ENCODE results near the gene ZNF839.
"Not testable (repeated sequence)": the region's sequence is repeated elsewhere in the genome, so short reads cannot be mapped to it uniquely, and the experiment has no call there.

ZNF839 gene

DNA sequence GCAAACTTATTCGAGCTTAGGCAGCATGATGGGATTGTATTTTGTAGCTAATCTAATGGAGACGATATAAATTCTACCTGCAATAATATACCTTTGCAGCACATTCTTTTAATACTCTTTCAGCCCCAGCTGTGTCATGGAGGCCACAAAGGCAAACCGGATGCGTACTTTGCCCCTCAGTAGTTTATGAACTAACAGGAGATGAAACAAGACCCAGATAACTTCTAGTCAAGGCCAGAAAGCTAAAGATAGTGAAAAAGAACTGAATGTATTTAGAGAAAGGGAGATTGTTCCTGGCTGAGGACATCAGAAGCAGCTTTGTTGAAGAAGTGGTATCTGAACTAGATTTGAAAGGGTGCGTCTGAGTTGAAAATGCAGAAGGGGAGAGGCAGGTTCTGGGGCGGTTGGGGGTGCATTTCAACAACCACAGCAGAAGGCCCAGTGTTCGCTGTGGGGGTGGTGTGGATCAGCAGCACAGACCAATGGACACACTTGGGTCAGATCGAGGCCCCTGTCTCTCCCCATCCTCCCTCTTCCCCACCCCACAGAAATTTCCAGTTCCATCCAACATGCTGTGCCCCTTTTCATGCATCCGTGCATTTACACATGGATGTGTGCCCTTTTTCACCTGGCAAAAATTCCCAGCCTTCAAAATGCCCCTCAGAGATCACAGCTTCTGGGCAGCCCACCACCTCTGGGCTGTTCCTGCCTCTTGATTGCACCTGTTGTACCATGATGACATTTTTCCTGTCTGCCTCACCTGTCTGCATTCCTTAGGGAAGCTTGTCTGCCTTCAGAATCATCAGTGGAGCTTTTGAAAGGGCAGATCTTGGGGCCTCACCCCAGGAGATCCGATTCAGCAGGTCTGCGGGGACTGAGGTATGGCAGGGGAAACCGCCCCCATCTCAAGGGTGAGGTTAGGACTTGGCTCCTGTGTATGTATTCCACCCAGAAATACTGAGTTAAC is 2.2 kb downstream of the ZNF839 start:
- Mint-ChIP-seq H3K27ac (no peak overlapping the region), H3K4me3 (peak overlapping the region; percentile 90), H3K36me3 (peaks cover 2% of the 10 kb centered on the region), H3K4me1 (peaks cover 46% of the 10 kb centered on the region), H3K9me3 (no peaks in the 10 kb centered on the region), H3K27me3 (no peaks in the 10 kb centered on the region)

DNA sequence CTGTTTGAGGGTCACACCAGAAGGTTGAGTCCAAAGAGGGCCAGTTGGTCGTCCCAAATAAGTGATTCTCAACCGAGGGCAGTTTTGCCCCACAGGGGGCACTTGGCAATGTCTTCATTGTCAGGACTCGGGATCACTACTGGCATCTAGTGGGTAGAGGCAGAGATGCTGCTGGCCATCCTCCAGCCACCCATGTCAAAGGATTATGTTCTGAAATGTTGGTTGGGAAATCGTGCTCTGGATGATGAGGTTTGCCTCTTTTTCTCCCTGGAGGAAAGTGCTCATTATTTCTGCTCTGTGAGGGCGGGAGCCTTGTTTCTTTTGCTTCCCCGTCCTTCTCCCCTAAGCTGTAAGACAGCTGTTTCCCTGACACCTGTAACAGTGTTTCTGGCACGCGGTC is 3.6 kb downstream of the ZNF839 start:
- Mint-ChIP-seq H3K4me3 (no peak overlapping the region), H3K4me1 (peaks cover 33% of the 10 kb centered on the region), H3K36me3 (peaks cover 2% of the 10 kb centered on the region), H3K27ac (peak overlapping the region; percentile 55), H3K9me3 (no peaks in the 10 kb centered on the region), H3K27me3 (no peaks in the 10 kb centered on the region)

DNA sequence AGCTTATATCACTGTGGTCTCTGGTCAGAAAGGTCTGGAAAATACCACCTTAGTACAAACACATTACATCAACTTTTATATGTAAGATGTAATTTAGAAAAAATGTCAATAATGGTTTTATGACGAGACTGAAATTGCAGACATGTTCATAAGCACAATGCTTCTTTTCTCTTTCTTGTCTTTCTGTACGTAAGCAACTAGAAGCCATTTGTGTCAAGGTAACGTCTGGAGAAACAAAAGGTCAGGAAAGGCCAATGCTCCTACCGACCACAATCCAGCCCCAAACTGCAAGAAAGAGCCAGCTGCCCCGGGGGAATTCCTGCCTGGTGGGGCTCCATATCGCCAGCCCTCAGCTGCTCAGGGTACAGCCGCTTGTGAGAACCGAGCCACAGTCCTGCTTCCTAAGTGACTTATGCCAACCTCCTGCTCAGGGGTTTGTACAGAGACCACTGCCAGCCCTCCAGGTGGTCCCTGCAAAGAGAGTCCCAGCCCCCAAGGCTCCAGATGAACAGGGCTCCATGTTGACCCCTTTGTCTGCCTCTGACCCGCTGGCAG is 6.3 kb downstream of the ZNF839 start:
- H3K9me3 Mint-ChIP-seq: no peaks in the 10 kb centered on the region
- peaks cover 2% of the 10 kb centered on the region for H3K36me3 Mint-ChIP-seq
- H3K27me3 Mint-ChIP-seq: no peaks in the 10 kb centered on the region
- no peak overlapping the region for H3K27ac Mint-ChIP-seq
- H3K4me3 Mint-ChIP-seq: no peak overlapping the region
- peaks cover 23% of the 10 kb centered on the region for H3K4me1 Mint-ChIP-seq

DNA sequence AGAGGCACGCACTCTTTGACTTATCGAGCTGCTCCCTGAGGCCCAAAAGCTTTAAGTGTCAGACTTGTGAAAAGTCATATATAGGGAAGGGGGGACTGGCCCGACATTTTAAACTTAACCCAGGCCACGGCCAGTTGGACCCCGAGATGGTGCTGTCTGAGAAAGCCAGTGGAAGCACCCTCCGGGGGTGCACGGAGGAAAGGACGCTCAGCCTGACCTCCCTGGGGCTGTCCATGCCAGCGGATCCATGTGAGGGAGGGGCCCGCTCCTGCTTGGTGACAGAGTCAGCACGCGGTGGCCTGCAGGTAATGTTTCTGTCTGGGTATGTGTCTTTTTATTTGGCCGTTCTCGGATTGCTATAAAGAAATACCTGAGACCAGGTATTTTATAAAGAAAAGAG is 7.0 kb downstream of the ZNF839 start:
- Mint-ChIP-seq H3K36me3 (peaks cover 2% of the 10 kb centered on the region), H3K27me3 (no peaks in the 10 kb centered on the region), H3K9me3 (no peaks in the 10 kb centered on the region), H3K4me1 (peaks cover 19% of the 10 kb centered on the region), H3K27ac (no peak overlapping the region), H3K4me3 (no peak overlapping the region)

DNA sequence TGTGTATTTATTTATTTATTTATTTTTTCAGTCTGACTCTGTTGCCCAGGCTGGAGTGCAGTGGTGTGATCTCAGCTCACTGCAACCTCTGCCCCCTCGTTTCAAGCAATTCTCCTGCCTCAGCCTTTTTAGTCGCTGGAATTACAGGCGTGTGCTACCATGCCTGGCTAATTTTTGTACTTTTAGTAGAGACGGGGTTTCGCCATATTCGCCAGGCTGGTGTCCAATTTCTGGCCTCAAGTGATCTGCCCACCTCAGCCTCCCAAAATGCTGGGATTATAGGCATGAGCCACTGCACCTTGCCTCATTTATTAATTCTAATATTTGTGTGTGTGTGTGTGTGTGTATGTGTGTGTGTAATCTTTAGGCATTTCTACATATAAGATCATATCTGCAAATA is 9.8 kb downstream of the ZNF839 start:
- not testable (repeated sequence) for H3K36me3 Mint-ChIP-seq, H3K27ac Mint-ChIP-seq, H3K4me3 Mint-ChIP-seq, H3K27me3 Mint-ChIP-seq, H3K9me3 Mint-ChIP-seq
- H3K4me1 Mint-ChIP-seq: peaks cover 10% of the 10 kb centered on the region

DNA sequence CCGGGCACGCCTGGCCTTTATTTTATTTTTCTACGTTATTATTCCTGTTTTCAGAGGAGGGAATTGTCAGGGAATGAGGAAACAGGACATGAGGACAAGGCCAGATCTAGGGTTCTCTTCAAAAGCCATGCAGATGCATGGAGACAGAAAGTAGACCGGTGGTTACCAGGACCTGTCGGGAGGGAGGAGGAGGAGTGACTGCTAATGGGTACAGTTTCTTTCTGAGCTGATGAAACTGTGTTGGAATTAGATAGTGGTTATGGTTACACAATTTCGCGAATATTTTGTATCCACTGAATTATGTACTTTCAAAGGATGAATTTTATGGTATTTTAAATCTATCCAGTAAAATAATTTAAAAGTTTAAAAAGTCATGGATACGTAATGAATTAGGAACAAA is 11.3 kb downstream of the ZNF839 start:
- no peak overlapping the region for H3K4me3 Mint-ChIP-seq
- peaks cover 10% of the 10 kb centered on the region for H3K4me1 Mint-ChIP-seq
- no peaks in the 10 kb centered on the region for H3K27me3 Mint-ChIP-seq
- H3K36me3 Mint-ChIP-seq: peaks cover 8% of the 10 kb centered on the region
- H3K27ac Mint-ChIP-seq: no peak overlapping the region
- no peaks in the 10 kb centered on the region for H3K9me3 Mint-ChIP-seq

DNA sequence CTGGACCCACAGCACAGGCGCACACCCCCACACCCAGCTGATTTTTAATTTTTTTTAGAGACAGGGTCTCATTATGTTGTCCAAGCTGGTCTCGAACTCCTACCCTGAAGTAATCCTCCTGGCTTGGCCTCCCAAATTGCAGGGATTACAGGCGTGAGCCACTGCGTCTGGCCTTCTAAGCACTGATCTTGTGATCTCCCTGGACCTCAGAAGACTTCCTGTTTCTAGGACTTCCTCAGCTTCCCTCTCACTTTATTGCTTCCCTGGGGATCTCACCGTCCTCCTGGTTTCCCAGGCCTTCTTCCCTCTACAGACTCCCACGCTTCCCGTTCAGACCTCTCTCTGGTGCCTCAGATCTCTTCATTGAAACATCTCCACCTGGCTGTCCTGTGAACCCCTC is 13.8 kb downstream of the ZNF839 start:
- Mint-ChIP-seq H3K27me3 (no peaks in the 10 kb centered on the region), H3K27ac (no peak overlapping the region), H3K4me1 (peaks cover 8% of the 10 kb centered on the region), H3K36me3 (peaks cover 10% of the 10 kb centered on the region), H3K9me3 (no peaks in the 10 kb centered on the region), H3K4me3 (no peak overlapping the region)

DNA sequence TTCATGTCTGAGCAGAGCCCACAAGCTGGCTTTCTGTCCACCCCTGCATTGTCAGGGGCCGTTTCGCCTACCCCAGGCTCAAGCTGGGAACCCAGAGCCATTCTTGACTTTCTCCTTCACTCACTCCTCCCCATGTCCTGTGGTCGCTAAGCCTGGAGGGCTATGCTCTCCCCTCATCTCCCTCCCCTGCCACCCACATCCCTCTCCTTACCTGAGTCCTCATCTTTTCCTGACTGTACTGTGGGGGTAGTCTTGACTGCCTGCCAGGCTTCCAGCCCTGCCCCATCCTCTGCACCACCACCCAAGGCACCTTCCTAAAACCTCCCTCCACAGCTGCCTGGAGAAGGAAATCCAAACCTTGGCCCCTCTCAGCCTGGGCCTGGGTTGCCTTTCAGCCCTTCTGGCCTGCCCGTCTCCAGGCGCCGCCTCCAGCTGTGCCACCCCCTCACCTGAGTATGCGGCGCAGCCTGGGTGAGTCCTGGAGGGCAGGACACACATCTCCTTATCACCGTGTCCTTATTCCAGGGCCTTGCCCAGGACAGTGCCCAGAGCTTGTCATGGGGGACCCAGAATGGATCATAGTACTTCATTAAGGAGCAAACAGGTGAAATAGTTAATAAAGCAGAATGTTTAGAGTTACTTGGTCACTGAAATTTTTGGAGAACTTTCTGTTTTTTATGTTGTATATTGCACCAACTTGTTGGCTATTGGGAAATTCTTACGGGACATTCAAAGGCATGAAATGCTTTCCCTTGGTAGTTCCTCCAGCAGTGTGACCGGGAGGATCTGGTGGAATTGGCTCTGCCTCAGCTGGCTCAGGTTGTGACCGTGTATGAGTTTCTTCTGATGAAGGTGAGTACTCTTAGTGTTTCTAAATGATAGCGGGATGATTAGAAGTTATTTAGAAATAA is 14.5 kb downstream of the ZNF839 start:
- H3K36me3 Mint-ChIP-seq: peaks cover 13% of the 10 kb centered on the region
- H3K27me3 Mint-ChIP-seq: no peaks in the 10 kb centered on the region

DNA sequence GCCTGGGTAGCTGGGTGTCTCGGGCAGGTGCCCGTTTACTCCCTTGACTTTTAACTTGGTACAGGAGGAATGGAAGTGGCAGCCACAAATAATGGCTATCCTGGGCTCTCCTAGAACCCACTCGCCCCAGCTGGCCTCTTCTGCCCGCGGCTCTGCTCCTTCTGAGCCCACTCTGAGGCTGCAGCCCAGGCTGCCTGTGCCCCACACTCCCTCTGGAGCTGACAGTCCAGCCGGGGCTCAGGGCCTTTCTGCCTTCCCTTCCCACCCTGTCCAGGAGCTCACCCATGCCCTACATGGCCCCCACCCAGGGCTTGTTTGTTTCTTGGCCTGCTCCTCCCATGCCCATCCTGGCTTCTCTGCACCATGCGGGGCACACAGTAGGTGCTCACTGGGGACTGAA is 15.6 kb downstream of the ZNF839 start:
- Mint-ChIP-seq H3K36me3 (peaks cover 13% of the 10 kb centered on the region), H3K4me3 (no peak overlapping the region), H3K9me3 (no peaks in the 10 kb centered on the region), H3K27ac (no peak overlapping the region), H3K27me3 (no peaks in the 10 kb centered on the region), H3K4me1 (peaks cover 5% of the 10 kb centered on the region)

More for the DNA sequence above, 14.5 kb downstream of the ZNF839 start:
- no peaks in the 10 kb centered on the region for H3K9me3 Mint-ChIP-seq
- H3K27ac Mint-ChIP-seq: no peak overlapping the region
- no peak overlapping the region for H3K4me3 Mint-ChIP-seq
- peaks cover 5% of the 10 kb centered on the region for H3K4me1 Mint-ChIP-seq

DNA sequence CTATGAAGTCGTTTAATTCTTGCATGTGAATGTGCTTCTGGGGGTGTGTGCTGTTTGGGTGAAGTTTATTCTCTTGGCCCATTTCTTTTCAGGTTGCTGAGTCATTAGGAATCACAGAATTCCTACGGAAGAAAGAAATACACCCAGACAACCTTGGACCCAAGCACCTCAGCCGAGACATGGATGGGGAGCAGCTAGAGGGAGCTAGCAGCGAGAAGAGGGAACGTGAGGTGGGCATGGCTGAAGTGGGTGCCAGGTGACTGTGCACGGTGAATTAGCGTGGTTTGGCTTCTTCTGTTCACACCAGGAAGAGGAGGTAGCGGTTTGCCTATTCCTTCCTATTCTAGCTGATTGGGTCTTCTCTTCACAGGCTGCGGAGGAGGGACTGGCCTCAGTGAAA is 19.2 kb downstream of the ZNF839 start:
- H3K4me3 Mint-ChIP-seq: no peak overlapping the region
- H3K36me3 Mint-ChIP-seq: peaks cover 9% of the 10 kb centered on the region
- no peaks in the 10 kb centered on the region for H3K27me3 Mint-ChIP-seq
- H3K27ac Mint-ChIP-seq: no peak overlapping the region
- no peaks in the 10 kb centered on the region for H3K9me3 Mint-ChIP-seq
- peaks cover under 1% of the 10 kb centered on the region for H3K4me1 Mint-ChIP-seq

DNA sequence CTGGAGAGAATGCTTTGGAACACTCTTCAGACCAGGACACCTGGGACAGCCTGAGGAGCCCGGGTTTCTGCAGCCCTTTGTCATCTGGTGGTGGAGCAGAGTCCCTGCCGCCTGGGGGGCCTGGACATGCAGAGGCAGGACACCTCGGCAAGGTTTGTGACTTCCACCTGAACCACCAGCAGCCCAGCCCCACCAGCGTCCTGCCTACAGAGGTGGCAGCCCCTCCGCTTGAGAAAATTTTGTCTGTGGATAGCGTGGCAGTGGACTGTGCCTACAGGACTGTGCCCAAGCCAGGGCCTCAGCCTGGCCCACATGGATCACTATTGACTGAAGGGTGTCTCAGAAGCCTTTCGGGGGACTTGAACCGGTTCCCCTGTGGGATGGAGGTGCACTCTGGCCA is 22.0 kb downstream of the ZNF839 start:
- H3K27me3 Mint-ChIP-seq: no peaks in the 10 kb centered on the region
- no peaks in the 10 kb centered on the region for H3K9me3 Mint-ChIP-seq
- H3K36me3 Mint-ChIP-seq: peaks cover 13% of the 10 kb centered on the region
- no peak overlapping the region for H3K27ac Mint-ChIP-seq
- no peaks in the 10 kb centered on the region for H3K4me1 Mint-ChIP-seq
- no peak overlapping the region for H3K4me3 Mint-ChIP-seq

DNA sequence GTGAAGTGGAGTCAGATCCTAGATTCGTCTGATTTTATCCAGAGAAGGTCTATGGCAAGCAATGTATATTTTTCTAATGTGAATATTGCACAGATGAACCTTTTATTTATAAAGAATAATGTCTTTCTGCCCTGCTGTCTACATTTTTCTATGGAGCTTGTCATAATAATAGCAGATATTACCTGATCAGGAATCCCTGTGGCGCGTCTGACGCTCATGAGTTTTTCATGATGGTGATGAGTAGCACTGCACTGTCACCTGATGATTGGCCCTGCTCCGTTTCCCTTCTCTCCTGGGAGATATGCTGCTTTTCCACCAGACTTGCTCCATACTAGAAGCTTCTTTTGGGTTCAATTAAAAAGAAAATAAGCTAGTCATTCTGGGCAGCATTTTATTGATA is 22.7 kb downstream of the ZNF839 start:
- Mint-ChIP-seq H3K4me3 (no peak overlapping the region), H3K27ac (no peak overlapping the region), H3K4me1 (no peaks in the 10 kb centered on the region), H3K27me3 (no peaks in the 10 kb centered on the region), H3K36me3 (peaks cover 13% of the 10 kb centered on the region), H3K9me3 (no peaks in the 10 kb centered on the region)

DNA sequence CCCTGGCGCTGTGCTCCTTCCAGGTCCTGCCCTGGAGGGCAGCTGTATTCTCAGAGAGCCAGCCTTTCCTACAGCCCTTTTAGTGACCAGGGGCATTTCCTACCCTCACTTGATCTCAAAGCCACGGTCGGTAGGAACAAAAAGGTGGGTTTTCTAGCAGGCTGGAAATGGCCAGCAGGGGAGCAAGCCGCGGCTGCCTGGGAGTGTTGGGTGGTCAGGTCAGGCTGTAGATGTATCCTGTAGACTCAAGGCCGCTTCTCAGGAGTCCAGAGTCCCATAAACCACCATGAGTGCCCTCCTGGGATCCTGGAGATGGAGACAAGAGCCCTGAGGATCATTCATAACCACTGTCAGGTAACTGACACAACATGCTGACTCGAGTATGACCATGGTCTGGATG is 24.5 kb downstream of the ZNF839 start:
- no peaks in the 10 kb centered on the region for H3K27me3 Mint-ChIP-seq
- no peaks in the 10 kb centered on the region for H3K9me3 Mint-ChIP-seq
- no peak overlapping the region for H3K27ac Mint-ChIP-seq
- H3K4me1 Mint-ChIP-seq: no peaks in the 10 kb centered on the region
- H3K4me3 Mint-ChIP-seq: no peak overlapping the region
- peaks cover 8% of the 10 kb centered on the region for H3K36me3 Mint-ChIP-seq

DNA sequence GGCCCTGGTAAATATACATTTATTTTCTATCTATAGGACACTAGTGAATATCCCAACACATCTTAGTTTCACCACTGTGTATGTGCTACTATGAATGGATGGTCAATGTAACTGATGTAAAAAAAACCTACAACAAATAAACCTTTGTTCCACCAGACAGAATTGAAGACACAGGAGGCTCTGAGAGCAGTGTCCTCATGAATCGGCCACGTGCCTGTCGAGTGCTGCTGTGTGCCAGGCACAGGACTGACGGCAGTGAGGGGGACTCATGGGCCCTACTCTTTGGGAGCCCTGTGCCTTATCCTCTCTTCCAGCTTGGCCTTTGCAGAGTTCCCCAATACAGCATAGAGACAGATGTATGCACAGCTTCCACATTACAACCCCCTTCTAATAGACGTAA is 24.9 kb downstream of the ZNF839 start:
- Mint-ChIP-seq H3K36me3 (peaks cover 8% of the 10 kb centered on the region), H3K27ac (no peak overlapping the region), H3K4me3 (no peak overlapping the region), H3K4me1 (no peaks in the 10 kb centered on the region), H3K27me3 (no peaks in the 10 kb centered on the region), H3K9me3 (no peaks in the 10 kb centered on the region)

DNA sequence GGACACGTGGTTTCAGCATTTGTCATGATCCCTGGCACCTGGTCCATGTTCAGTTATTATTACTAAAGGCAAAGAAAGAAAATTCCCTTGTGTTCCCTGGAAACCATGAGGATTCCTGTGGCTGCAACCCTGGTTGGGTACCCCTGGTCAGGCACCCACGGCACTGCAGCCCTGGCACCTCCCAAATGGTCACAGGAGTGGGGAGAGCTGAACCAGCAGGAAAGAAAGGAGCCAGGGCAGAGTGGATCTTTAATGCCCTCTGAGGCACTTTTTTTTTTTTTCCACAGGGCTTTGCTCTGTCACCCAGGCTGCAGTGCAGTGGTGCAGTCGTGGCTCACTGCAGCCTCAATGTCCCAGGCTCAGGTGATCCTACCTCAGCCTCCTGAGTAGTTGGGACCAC is 25.7 kb downstream of the ZNF839 start:
- Mint-ChIP-seq H3K9me3 (no peaks in the 10 kb centered on the region), H3K4me3 (no peak overlapping the region), H3K4me1 (no peaks in the 10 kb centered on the region), H3K36me3 (peaks cover 12% of the 10 kb centered on the region), H3K27ac (peak overlapping the region; percentile 35), H3K27me3 (no peaks in the 10 kb centered on the region)

DNA sequence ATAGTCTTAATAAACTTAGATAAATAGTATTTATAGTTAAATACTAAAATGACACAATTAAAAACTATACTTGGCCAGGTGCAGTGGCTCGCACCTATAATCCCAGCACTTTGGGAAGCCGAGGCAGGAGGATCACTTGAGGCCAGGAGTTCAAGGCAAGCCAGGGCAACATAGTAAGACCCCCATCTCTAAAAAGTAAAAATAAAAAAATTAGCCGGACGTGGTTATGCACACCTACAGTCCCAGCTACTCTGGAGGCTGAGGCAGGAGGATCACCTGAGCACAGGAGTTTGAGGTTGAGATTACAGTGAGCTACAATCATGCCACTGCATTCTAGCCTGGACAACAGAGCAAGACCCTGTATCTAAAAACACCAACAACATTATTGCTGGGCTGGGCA is 27.1 kb downstream of the ZNF839 start:
- peaks cover 12% of the 10 kb centered on the region for H3K36me3 Mint-ChIP-seq
- no peaks in the 10 kb centered on the region for H3K4me1 Mint-ChIP-seq

More for the DNA sequence above, 27.1 kb downstream of the ZNF839 start:
- Mint-ChIP-seq H3K27me3 (no peaks in the 10 kb centered on the region), H3K9me3 (no peaks in the 10 kb centered on the region), H3K4me3 (no peak overlapping the region), H3K27ac (no peak overlapping the region)
